ENCODE results near the gene ADAMTSL4.
"Not testable (repeated sequence)": the region's sequence is repeated elsewhere in the genome, so short reads cannot be mapped to it uniquely, and the experiment has no call there.

ADAMTSL4 gene

DNA sequence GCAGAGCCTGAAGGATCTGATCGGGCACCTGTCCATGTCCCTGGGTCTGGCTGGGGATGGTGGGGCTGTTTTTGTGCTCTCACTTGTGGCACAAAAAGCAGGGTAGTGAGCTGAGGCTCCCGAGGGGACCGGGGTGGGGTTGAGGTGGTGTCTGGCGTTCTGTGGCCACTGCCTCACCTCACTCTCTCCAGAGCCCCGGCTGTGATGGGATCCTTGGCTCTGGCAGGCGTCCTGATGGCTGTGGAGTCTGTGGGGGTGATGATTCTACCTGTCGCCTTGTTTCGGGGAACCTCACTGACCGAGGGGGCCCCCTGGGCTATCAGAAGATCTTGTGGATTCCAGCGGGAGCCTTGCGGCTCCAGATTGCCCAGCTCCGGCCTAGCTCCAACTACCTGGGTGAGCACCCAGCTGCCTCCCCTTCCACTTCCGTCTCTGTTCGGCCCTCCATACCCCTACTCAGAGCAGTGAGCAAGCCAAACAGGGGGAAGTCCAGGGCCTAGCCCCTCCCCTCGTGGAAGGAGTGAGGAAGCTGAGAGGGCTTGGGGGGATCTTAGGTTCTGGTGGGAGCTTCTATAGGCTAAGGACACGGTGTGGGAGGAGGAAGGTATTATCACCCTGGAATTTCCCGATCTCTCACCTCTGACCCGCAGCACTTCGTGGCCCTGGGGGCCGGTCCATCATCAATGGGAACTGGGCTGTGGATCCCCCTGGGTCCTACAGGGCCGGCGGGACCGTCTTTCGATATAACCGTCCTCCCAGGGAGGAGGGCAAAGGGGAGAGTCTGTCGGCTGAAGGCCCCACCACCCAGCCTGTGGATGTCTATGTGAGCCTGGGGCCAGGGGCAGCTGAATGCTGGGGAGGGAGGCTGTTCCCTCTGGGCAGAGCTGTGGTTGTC lies 7.0 kb downstream of the ADAMTSL4 start:
- no peak for DNase-seq

DNA sequence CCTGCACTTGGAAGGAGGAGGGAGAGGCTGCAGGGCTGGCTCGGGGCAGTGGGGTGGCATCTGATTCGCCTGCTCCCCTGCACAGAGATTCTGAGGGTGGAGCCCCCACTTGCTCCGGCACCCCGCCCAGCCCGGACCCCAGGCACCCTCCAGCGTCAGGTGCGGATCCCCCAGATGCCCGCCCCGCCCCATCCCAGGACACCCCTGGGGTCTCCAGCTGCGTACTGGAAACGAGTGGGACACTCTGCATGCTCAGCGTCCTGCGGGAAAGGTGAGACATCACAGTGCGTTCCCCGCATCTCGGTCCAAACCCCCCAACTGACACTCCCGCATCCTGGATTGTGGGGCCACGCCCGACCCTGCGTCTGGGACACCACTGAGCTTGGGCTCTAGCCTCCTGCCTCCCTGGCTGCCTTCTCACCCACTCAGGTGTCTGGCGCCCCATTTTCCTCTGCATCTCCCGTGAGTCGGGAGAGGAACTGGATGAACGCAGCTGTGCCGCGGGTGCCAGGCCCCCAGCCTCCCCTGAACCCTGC lies 7.9 kb downstream of the ADAMTSL4 start:
- no peak for DNase-seq

DNA sequence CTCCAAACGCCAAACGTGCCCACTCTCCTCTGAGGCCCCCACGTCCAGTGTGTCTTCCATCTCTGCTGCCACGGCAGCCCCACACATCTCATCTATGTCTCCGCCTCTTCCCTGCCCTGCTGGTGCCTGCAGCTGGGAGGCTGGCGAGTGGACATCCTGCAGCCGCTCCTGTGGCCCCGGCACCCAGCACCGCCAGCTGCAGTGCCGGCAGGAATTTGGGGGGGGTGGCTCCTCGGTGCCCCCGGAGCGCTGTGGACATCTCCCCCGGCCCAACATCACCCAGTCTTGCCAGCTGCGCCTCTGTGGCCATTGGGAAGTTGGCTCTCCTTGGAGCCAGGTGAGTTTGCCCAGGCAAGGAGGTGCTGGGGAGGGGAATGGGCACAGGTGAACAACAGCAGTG lies 8.6 kb downstream of the ADAMTSL4 start:
- DNase-seq: no peak

DNA sequence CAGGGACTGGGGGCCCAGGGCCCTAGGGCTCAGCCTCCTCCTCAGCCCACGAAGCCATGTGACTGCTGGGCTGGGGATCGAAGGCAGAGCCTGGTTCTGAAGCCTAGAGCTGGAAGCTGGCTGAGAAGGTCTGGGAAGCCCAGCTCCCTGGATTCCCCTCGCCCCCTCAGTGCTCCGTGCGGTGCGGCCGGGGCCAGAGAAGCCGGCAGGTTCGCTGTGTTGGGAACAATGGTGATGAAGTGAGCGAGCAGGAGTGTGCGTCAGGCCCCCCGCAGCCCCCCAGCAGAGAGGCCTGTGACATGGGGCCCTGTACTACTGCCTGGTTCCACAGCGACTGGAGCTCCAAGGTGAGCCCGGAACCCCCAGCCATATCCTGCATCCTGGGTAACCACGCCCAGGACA lies 9.1 kb downstream of the ADAMTSL4 start:
- no peak for DNase-seq

DNA sequence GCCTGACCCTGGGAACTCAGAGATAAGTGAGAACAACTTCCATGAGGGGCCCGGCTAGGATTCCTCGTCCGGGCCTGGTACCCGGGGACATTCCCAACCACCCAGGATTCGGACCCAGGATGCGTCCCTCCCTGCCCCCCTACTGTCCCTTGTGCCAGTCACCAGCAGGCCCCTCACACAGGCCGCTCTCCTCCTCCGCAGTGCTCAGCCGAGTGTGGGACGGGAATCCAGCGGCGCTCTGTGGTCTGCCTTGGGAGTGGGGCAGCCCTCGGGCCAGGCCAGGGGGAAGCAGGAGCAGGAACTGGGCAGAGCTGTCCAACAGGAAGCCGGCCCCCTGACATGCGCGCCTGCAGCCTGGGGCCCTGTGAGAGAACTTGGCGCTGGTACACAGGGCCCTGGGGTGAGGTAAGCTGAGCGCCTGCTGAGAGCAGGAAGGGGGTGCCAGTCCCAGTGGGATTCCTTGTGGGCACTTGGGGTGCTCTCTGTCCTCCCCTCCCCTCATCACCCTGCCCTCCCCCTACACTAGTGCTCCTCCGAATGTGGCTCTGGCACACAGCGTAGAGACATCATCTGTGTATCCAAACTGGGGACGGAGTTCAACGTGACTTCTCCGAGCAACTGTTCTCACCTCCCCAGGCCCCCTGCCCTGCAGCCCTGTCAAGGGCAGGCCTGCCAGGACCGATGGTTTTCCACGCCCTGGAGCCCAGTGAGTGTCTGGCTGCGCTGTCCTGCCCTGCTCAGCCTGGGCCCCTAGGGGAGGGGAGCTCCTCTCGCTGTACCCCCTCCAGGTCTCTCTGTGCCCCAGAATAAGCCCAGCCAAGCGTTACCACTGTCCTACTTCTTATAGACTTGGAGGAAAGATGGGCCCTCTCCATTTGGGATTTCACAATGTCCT lies 9.8 kb downstream of the ADAMTSL4 start:
- DNase-seq: no peak

DNA sequence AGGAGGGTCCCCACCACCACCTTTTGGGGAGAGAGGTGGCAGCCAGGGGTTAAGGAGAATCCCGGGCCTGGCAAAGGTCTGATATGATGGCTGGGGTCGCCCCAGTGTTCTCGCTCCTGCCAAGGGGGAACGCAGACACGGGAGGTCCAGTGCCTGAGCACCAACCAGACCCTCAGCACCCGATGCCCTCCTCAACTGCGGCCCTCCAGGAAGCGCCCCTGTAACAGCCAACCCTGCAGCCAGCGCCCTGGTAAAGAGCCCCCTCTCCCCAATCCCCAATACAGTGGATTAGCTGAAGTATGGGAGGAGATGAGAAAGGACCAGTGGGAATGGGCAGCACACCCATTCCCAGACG lies 10.4 kb downstream of the ADAMTSL4 start:
- DNase-seq: no peak

DNA sequence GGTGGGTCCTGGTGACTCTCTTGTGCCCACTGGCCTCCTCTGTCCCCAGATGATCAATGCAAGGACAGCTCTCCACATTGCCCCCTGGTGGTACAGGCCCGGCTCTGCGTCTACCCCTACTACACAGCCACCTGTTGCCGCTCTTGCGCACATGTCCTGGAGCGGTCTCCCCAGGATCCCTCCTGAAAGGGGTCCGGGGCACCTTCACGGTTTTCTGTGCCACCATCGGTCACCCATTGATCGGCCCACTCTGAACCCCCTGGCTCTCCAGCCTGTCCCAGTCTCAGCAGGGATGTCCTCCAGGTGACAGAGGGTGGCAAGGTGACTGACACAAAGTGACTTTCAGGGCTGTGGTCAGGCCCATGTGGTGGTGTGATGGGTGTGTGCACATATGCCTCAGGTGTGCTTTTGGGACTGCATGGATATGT lies 10.8 kb downstream of the ADAMTSL4 start:
- DNase-seq: peak; percentile 44

DNA sequence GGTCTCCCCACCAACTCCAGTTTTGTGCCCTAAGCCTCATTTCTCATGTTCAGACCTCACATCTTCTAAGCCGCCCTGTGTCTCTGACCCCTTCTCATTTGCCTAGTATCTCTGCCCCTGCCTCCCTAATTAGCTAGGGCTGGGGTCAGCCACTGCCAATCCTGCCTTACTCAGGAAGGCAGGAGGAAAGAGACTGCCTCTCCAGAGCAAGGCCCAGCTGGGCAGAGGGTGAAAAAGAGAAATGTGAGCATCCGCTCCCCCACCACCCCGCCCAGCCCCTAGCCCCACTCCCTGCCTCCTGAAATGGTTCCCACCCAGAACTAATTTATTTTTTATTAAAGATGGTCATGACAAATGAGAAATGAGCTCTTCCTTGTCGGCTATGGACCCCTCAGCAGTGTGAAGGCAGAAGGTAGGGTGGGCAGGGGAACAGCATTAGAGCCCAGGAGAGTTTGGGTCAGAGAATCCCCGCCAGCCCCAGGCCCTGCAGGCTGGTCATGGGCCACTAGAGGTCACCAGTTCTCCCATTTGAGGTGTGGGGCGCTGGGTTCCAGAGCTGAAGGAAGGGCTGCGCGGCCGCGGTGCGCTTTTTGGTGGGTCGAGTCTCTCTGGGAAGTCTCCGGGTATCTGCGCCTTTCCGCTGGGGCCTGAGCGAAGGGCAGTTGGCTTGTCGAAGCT lies 11.5 kb downstream of the ADAMTSL4 start:
- DNase-seq: peak; percentile 82

DNA sequence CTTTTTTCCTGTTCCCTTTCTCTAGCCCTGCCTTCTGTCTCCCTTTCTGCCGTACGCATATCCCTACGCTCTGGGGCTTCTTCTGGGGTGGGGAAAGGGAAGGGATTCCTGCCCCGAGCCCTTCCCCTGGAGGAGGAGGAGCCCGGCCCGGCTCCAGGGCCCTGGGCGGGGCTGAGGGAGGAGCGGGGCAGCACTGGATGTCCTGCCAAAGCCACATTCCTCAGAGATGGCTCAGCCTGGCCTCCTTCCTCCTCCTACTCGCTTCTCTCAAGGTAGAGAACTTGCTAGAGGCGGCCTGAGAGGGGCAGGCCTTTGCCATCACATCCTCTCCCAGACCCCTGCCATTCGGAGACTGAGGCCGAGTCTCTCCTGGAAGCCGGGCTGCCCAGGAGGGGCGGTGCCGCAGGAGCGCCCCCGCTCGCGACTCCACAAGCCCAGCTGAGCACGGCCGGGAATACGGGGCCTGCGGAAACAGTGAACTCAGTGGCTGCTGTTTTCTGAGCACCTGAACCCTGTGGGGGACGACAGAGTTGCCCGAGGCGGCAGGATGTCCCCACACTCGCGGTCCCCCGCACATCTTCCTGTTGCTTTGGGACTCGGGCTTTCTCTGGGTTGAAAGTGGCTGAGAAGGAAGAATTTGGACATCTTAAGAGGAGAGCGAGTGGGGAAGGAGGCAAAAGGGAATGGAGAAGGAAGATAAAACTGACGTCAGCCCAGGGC lies 12.2 kb downstream of the ADAMTSL4 start:
- no peak for DNase-seq

DNA sequence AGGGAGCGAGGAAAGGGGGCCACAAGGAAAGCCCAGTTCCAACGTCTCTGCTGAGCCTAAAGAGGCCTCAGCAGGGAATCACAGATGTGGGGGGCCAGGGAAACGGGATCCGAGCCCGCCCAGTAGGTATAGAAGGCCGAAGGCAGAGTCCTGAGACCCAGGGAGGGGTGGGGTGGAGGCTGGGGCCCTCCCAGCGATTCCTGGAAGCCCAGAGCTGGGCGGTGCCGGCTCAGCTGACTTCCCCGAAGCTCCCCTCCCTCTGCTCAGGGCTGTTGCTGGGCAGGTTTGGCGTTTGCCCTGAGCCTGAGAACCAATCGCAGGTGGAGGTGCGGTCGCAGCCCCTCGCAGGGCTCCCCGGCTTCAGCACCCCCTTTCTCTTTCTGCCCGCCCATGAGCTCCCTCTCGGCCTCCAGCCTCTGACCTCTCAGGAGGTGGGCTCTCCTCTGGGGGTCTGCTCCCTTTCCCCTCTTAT lies 12.8 kb downstream of the ADAMTSL4 start:
- DNase-seq: peak; percentile 65

DNA sequence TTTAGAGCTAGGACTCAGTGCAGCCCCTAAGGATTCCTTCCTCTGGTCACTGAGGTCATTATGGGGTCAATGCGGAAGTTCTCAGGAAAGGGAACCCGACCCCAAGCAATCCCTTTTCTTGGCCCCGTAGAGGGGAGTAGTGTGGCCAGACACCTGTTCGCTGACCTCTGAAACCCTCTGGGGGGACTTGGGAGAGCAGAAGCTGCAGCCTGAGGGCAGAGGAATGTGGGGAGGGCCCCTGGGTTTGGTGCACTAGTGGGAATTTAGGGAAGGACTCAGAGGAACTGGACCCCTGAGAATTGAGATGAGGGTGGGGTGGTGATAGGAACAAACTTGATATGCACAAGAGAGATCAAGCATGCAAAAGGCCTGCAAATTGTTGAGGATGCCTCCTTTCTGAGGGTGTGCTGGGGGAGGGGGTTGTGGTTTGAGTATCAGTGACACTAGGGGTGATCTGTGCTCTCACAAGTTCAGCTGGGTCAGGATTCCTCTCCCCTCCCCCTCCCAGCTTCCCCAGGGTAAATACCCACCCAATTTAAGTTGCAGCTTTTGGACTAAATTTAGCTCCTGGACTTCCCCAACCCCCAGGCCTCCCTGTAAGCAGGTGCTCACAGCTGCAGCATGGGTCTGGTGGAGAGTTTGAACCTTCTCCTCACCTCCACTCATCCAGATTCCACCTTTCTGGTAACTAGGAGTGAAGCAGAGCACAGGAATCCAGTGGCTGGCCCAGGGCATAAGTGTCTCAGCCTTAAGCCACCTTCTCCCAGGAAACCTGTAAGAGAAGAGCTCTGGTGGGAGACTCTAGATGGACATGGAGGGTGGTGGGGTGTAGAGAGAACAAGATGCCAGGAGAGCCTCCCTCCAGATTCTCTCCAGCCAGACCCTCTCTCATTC lies 13.5 kb downstream of the ADAMTSL4 start:
- no peak for DNase-seq

DNA sequence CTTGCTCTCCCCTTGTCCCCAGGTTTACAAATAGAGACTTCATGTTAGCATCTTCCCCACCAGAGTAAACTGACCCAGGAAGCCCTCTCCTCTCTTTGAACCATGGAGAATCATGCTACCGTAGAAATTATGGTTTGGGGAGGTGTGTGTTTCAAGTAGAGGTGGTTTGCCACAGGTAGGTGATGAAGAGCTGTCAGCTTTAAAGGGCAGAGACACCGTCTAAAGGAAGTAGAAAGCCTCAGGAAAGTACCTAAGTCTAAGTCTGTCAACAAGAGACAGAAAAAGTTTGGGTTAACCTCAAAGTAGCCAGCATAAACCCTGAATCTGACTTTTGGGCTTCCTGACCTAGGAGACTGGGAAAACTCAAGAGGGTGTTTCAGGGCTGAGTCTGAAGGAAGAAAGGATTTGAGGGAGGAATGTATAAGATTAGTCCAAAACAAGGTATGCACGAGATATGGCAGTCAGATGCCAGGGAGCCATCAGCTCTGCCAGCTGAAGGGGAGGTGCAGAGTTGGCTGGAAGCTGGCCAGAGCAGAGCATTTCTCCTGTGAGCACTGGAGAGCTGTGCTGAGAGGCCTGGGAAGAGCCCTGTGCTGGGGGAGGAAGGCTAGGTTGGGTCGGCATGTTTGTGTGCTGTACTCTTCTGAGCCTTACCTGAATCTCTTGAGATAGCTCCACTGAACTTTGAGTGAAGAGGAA lies 14.3 kb downstream of the ADAMTSL4 start:
- peak; percentile 17 for DNase-seq

DNA sequence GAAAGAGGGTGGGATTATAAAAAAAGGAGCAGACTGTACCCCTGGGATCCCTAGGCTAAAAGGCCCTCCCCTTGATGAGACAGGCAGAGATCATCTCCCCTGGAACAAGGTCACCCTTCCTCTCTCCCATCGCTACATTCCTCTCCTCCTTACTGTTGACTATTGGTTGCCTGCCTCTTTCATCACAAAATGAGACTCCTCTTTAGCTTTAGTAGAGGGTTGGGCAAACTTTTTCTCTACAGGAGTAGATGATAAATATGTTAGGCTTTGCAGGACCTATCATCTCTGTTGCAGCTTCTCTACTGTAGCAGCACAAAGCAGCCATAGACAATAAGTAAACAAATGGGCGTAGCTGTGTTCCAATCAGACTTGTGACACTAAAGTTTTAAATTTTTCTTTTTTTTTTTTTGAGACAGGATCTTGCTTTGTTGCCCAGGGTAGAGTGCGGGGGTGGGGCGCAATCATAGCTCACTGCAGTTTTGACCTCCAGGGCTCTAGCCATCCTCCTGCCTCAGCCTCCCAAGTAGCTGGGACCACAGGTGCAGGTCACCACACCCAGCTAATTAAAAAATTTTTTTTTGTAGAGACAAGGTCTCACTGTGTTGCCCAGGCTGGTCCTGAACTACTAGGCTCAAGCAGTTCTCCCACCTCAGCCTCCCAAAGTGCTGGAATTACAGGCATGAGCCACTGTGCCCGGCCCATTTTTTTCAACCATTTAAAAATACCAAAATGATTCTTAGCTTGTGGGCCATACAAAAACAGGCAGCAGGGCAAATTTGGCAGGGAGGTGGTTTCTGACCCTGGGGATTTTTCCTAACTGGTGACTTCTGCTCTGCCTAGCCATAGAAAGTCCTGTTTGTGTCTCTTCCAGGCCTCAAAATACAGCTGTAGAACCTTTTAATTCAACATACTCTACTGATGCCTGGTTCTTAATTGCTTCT lies 15.1 kb downstream of the ADAMTSL4 start:
- DNase-seq: no peak

DNA sequence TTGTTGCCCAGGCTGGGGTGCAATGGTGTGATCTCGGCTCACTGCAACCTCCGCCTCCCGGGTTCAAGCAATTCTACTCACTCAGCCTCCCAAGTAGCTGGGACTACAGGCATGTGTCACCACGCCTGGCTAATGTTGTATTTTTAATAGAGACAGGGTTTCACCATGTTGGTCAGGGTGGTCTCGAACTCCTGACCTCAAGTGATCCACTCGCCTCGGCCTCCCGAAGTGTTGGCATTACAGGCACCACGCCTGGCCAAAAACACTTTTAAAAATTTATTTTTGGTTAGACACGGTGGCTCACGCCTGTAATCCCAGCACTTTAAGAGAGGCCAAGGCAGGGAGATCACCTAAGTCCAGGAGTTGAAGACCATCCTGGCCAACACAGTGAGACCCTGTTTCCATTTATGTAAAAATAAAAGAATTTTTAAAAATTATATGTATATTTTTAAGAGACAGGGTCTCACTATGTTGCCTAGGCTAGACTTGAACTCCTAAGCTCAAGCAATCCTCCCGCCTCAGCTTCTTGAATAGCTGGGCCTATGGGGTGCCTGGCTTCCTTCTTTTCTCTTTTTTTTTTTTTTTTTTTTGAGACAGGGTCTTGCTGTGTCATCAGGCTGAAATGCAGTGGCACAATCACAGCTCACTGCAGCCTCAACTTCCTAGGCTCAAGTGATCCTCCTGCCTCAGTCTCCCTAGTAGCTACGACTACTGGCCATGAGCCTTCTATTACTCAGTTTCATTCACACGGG lies 16.2 kb downstream of the ADAMTSL4 start:
- DNase-seq: not testable (repeated sequence)

DNA sequence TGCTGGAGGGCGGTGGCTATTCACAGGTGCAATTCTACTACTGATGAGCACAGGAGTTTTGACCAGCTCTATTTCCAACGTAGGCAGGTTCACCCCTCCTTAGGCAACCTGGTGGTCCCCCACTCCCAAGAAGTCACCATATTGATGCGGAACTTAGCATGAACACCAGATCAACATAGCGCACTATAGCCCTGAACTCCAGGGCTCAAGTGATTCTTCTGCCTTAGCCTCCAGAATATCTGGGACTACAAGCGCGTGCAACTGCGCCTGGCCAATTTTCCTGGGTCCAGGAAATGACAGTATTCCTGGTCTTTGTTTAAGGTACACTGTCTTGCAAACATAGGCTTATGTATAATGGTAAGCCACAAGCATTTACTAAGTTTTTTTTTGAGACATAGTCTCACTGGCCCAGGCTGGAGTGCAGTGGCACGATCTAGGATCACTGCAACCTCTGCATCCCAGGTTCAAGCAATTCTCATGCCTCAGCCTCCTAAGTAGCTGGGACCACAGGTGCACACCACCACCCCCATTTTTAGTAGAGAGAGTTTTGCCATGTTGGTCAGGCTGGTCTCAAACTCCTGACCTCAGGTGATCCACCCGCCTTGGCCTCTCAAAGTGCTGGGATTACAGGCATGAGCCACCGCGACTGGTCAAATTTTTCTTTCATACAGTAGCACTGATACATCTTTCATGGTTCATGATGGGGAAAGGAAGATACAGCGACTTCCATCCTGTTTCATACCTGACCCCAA lies 17.6 kb downstream of the ADAMTSL4 start:
- DNase-seq: no peak

DNA sequence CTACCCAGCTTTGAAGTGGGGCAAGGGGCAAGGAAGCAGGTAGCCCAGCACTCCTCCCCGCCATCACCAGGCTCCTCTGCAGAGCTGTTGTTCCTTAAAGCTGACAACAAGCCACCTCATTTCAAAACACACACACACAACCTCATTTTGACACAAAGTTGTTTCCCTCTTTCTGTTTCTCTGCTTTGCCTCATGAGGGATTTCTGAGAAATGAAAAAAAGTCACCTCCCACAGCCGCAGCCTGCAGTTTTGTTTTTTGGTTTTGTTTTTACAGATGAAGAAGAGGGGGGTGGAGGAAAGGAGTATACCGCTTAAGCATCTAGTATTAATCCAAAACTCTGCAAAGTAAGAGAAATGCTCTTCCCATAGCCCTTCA lies 18.1 kb downstream of the ADAMTSL4 start:
- no peak for DNase-seq

DNA sequence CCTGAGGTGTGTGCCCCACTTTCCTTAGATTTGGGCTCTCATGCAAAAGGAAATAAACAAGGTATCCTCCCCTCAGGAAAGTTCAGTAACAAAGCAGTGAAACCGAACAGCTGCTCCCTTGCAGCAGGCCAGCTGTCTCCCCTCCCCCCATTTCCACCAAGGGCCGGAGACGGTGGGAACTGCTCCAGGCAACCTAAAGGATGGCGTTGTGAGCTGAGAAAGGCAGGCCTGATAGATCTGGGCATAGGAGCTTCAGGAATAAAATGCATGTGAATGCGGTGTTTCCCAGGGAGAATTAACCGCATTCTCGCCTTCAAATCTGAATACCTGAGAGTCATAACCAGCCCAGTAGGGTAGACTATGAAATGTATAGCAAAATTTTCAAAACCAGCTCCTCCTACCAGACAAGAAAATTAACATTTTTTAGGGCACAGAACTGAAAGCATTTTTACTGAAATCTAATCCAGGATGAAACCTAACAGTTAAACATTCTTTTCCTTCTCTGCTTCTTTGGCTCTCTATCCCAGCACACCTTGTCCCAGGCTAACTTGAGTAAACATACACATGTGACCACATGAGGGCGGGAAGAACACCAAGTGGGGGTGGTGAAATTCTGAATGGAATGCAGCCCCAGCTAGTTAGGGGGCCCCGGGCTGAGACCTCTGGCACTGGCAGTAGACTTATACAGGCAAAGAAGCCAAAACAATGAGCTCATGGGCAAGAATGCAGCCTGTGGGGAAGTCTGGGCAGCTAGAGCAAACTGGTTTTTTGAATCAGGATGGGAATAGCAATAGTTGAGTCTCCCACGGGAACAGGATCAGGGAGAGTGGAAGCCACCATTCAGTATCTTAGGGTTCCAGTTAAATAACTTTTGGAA lies 18.7 kb downstream of the ADAMTSL4 start:
- peak; percentile 54 for DNase-seq
